ENCODE results near the gene SUSD4.

SUSD4 gene

DNA sequence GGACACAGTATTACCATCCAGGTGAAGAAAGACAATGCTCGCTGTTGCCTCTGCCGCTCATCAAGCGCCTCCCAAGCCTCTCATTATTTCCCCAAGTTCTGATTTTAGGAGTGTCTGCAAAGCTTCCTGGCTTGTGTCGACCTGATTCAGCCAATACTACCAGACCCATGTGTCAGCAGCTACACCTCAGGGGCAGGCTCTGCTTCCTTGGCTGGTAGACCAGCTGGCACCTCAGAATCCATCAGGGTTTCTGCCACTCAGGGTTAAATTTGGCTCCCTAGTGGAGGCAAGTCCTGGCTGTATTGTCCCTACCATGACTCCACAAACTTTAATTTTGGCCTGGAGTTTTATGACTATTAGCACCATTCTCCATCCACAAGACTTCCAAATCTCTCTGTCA lies 35.4 kb downstream of the SUSD4 start:
- no peaks in the 10 kb centered on the region for H4K20me1 ChIP-seq (ENCODE audit: insufficient read depth, low read length)
- H3K9ac ChIP-seq (ENCODE audit: low read length) = no peak overlapping the region
- no peaks in the 10 kb centered on the region for H3K36me3 ChIP-seq (ENCODE audit: insufficient read depth, low read length)
- H3F3A ChIP-seq (ENCODE audit: insufficient read depth, low read length) = no peaks in the 10 kb centered on the region
- no peak overlapping the region for H3K27ac ChIP-seq (ENCODE audit: low read depth, low read length, poor library complexity, severe bottlenecking)
- H3K9me2 ChIP-seq (ENCODE audit: low read depth, low read length) = no peaks in the 10 kb centered on the region
- H3K27me3 ChIP-seq (ENCODE audit: insufficient read depth, low read length) = no peaks in the 10 kb centered on the region
- no peak overlapping the region for H2AFZ ChIP-seq (ENCODE audit: low read length)
- H3K4me2 ChIP-seq (ENCODE audit: low read length) = no peak overlapping the region
- H3K4me1 ChIP-seq (ENCODE audit: insufficient read depth, low read length, severe bottlenecking) = no peaks in the 10 kb centered on the region
- H3K9me3 ChIP-seq (ENCODE audit: low read length) = no peaks in the 10 kb centered on the region
- no peak overlapping the region for H3K4me3 ChIP-seq (ENCODE audit: low read depth, low read length, poor library complexity, severe bottlenecking)
- no peaks in the 10 kb centered on the region for H3K79me2 ChIP-seq (ENCODE audit: insufficient read depth, low read length)
- TF ChIP-seq EZH2 (IDR thresholded peaks at IDR 0.05; ENCODE audit: borderline replicate concordance, low read length) = no peak
- TF ChIP-seq, protein P1, sequence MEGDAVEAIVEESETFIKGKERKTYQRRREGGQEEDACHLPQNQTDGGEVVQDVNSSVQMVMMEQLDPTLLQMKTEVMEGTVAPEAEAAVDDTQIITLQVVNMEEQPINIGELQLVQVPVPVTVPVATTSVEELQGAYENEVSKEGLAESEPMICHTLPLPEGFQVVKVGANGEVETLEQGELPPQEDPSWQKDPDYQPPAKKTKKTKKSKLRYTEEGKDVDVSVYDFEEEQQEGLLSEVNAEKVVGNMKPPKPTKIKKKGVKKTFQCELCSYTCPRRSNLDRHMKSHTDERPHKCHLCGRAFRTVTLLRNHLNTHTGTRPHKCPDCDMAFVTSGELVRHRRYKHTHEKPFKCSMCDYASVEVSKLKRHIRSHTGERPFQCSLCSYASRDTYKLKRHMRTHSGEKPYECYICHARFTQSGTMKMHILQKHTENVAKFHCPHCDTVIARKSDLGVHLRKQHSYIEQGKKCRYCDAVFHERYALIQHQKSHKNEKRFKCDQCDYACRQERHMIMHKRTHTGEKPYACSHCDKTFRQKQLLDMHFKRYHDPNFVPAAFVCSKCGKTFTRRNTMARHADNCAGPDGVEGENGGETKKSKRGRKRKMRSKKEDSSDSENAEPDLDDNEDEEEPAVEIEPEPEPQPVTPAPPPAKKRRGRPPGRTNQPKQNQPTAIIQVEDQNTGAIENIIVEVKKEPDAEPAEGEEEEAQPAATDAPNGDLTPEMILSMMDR (IDR thresholded peaks at IDR 0.05; ENCODE audit: low read length) = no peak

DNA sequence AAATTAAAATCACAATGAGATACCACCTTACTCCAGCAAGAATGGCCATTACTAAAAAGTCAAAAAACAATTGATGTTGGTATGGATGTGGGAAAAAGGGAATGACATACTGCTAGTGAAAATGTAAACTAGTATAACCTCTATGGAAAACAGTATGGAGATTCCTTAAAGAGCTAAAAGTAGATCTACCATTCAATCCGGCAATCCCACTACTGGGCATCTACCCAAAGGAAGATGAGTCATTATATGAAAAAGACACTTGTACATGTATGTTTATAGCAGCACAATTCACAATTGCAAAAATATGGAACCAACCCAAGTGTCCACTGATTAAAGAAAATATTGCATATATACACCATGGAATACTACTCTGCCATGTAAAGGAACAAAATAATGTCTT lies 37.2 kb downstream of the SUSD4 start:
- no peaks in the 10 kb centered on the region for H3K27me3 ChIP-seq (ENCODE audit: insufficient read depth, low read length)
- TF ChIP-seq, protein P1 (IDR thresholded peaks at IDR 0.05; ENCODE audit: low read length) = no peak
- TF ChIP-seq EZH2 (IDR thresholded peaks at IDR 0.05; ENCODE audit: borderline replicate concordance, low read length) = no peak
- H3K36me3 ChIP-seq (ENCODE audit: insufficient read depth, low read length) = no peaks in the 10 kb centered on the region

GRCh38 chr1:223323491-223324484 lies 40.2 kb downstream of the SUSD4 start:
- no peaks in the 10 kb centered on the region for H3K36me3 ChIP-seq (ENCODE audit: insufficient read depth, low read length)
- no peak for TF ChIP-seq EZH2 (IDR thresholded peaks at IDR 0.05; ENCODE audit: borderline replicate concordance, low read length)
- TF ChIP-seq, protein P1 (IDR thresholded peaks at IDR 0.05; ENCODE audit: low read length) = no peak
- H3K27ac ChIP-seq (ENCODE audit: low read depth, low read length, poor library complexity, severe bottlenecking) = no peak overlapping the region
- H4K20me1 ChIP-seq (ENCODE audit: insufficient read depth, low read length) = no peaks in the 10 kb centered on the region
- no peaks in the 10 kb centered on the region for H3K9me3 ChIP-seq (ENCODE audit: low read length)
- no peak overlapping the region for H3K4me2 ChIP-seq (ENCODE audit: low read length)
- H3K4me1 ChIP-seq (ENCODE audit: insufficient read depth, low read length, severe bottlenecking) = no peaks in the 10 kb centered on the region
- H3F3A ChIP-seq (ENCODE audit: insufficient read depth, low read length) = no peaks in the 10 kb centered on the region
- no peak overlapping the region for H2AFZ ChIP-seq (ENCODE audit: low read length)
- H3K9ac ChIP-seq (ENCODE audit: low read length) = no peak overlapping the region
- no peaks in the 10 kb centered on the region for H3K9me2 ChIP-seq (ENCODE audit: low read depth, low read length)
- no peaks in the 10 kb centered on the region for H3K27me3 ChIP-seq (ENCODE audit: insufficient read depth, low read length)
- no peaks in the 10 kb centered on the region for H3K79me2 ChIP-seq (ENCODE audit: insufficient read depth, low read length)
- no peak overlapping the region for H3K4me3 ChIP-seq (ENCODE audit: low read depth, low read length, poor library complexity, severe bottlenecking)

More for the DNA sequence above, 37.2 kb downstream of the SUSD4 start:
- H3K9me2 ChIP-seq (ENCODE audit: low read depth, low read length) = no peaks in the 10 kb centered on the region
- no peak overlapping the region for H3K9ac ChIP-seq (ENCODE audit: low read length)
- no peak overlapping the region for H3K27ac ChIP-seq (ENCODE audit: low read depth, low read length, poor library complexity, severe bottlenecking)
- H3K9me3 ChIP-seq (ENCODE audit: low read length) = no peaks in the 10 kb centered on the region
- H3K79me2 ChIP-seq (ENCODE audit: insufficient read depth, low read length) = no peaks in the 10 kb centered on the region
- no peak overlapping the region for H3K4me2 ChIP-seq (ENCODE audit: low read length)
- no peaks in the 10 kb centered on the region for H3F3A ChIP-seq (ENCODE audit: insufficient read depth, low read length)
- H4K20me1 ChIP-seq (ENCODE audit: insufficient read depth, low read length) = no peaks in the 10 kb centered on the region
- no peak overlapping the region for H3K4me3 ChIP-seq (ENCODE audit: low read depth, low read length, poor library complexity, severe bottlenecking)
- H3K4me1 ChIP-seq (ENCODE audit: insufficient read depth, low read length, severe bottlenecking) = no peaks in the 10 kb centered on the region
- no peak overlapping the region for H2AFZ ChIP-seq (ENCODE audit: low read length)

Data from OCI-LY1 (cell line).